Activated naive CD8-positive, alpha-beta T cell treated with anti-CD3 and anti-CD28 coated beads, Interleukin-2, amount 10 ng/mL, durations not matched to agents 7 days and 5 days (primary cell): ENCODE data around the gene SVOP. TPM values are rescaled to one million over a fixed set of nuclear protein-coding genes. Genes with fewer than 3 reads are reported as not detected.
"Not testable (repeated sequence)": the region's sequence is repeated elsewhere in the genome, so short reads cannot be mapped to it uniquely, and the experiment has no call there.

Experiments used
- ATAC-seq: fragments of 150-1000 bp; cut with Tn5 transposase; one replicate; pipeline ENCODE4 v1.10.0; 2021; ENCODE audit warnings: low read depth, moderate library complexity
- POLR2A ChIA-PET: fragments of 350-600 bp; sonication (Branson Sonifier 250); formaldehyde crosslinking; loops from one replicate; lab custom pipeline; 2021; ENCODE audit warnings: antibody characterized with exemption; lab: Charles Lee
- DNase-seq: peaks from one replicate; pipeline ENCODE4 v3.0.0; 2021
- H3K27ac Mint-ChIP-seq: one replicate; pipeline ENCODE4 v1.8.0; 2022; ENCODE audit warnings: mild to moderate bottlenecking, mixed read lengths
- H3K27me3 Mint-ChIP-seq: one replicate; pipeline ENCODE4 v1.8.0; 2022; ENCODE audit warnings: mild to moderate bottlenecking, moderate library complexity, mixed read lengths
- H3K36me3 Mint-ChIP-seq: one replicate; pipeline ENCODE4 v1.8.0; 2021; ENCODE audit warnings: mild to moderate bottlenecking, mixed read lengths
- H3K4me1 Mint-ChIP-seq: one replicate; pipeline ENCODE4 v1.8.0; 2021; ENCODE audit warnings: mixed read lengths
- H3K4me3 Mint-ChIP-seq: one replicate; pipeline ENCODE4 v1.8.0; 2022; ENCODE audit warnings: mild to moderate bottlenecking, moderate library complexity, mixed read lengths
- H3K9me3 Mint-ChIP-seq: one replicate; pipeline ENCODE4 v1.8.0; 2021; ENCODE audit warnings: mixed read lengths
- total RNA-seq, 2 experiments: library from RNA; stranded (reverse); gene quantifications; one replicate each; pipeline ENCODE4 v1.2.3, GENCODE V29; 2021

SVOP gene
- total RNA-seq, 2 experiments from 2014 or later: not detected

DNA sequence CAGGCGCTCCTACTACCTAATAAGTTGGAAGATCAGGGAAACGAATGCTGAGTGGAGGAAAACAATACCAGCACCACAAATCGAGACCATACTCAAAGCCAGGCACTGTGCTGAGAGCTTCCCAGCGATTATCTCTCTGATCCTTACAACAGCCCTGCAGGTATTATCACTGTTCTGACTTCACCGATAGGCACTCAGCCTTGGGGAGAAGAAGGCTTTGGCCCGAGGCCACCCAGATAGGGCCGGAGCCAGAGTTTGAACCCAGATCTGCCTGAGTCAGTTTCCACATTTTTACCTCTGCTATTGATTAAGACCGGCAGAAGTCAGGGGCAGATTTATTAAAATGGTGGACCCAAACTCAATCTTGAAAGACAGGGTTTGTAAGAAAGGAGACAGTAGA lies 4.9 kb downstream of the SVOP start:
- peaks cover 29% of the 10 kb centered on the region for H3K27me3 Mint-ChIP-seq
- H3K4me1 Mint-ChIP-seq: no peaks in the 10 kb centered on the region
- no peak overlapping the region for H3K4me3 Mint-ChIP-seq
- POLR2A ChIA-PET: no interaction called here
- no peak for DNase-seq
- no peak for ATAC-seq
- H3K27ac Mint-ChIP-seq: no peak overlapping the region
- no peaks in the 10 kb centered on the region for H3K36me3 Mint-ChIP-seq
- no peaks in the 10 kb centered on the region for H3K9me3 Mint-ChIP-seq

DNA sequence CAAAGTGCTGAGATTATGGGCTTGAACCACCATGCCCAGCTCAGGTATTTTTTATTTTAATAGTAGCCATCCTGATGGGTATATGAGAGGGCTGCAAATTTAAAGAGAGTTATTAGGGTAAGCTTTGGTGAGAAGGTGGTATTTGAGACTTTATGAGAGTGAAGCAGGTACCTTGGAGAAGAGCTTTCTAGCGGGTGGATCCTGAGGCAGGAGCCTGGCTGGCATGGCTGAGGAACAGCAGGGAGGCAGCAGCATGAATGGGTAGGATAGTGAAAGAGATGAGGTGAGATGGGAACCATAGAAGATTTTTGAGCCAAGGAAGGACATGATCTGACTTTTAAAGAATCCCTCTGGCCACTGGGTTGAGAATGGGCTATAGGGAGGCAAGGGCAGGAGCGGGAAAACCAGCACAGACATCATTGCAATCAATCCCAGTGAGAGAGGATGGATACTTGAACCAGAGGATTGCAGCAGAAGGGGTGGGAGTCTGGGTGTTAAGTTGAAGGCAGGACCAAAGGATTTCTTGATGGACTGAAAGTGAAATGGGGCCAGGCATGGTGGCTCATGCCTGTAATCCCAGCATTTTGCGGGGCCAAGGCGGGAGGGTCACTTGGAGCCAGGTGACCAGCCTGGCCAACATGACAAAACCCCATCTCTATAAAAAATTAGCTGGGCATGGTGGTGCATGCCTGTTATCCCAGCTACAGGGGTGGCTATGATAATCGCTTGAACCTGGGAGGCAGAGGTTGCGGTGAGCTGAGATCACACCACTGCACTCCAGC lies 5.7 kb downstream of the SVOP start:
- Mint-ChIP-seq H3K27me3 (peaks cover 21% of the 10 kb centered on the region), H3K9me3 (no peaks in the 10 kb centered on the region), H3K27ac (no peak overlapping the region), H3K36me3 (no peaks in the 10 kb centered on the region), H3K4me1 (no peaks in the 10 kb centered on the region), H3K4me3 (no peak overlapping the region)
- POLR2A ChIA-PET: no interaction called here
- DNase-seq (no peak), ATAC-seq (no peak)

DNA sequence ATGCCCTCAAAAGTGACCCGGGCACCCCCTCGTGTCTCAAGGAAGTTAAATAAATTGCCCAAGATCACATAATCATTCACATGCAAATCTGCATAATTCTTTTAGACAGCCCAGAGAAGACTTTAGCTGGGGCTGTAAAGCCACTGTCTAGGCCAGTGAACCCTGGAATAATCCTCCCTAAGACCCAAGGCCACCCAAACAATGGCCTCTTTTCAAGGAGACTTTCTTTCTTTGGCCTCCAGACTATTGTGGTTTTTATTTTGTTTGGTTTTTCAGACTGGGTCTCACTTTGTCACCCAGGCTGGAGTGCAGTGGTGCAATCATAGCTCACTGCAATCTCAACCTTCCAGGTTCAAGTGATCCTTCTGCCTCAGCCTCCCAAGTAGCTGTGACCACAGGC lies 10.6 kb downstream of the SVOP start:
- H3K4me3 Mint-ChIP-seq: no peak overlapping the region
- H3K9me3 Mint-ChIP-seq: no peaks in the 10 kb centered on the region
- H3K27ac Mint-ChIP-seq: no peak overlapping the region
- POLR2A ChIA-PET: no interaction called here
- no peaks in the 10 kb centered on the region for H3K4me1 Mint-ChIP-seq
- peaks cover 15% of the 10 kb centered on the region for H3K27me3 Mint-ChIP-seq
- no peaks in the 10 kb centered on the region for H3K36me3 Mint-ChIP-seq
- no peak for DNase-seq
- ATAC-seq: no peak

DNA sequence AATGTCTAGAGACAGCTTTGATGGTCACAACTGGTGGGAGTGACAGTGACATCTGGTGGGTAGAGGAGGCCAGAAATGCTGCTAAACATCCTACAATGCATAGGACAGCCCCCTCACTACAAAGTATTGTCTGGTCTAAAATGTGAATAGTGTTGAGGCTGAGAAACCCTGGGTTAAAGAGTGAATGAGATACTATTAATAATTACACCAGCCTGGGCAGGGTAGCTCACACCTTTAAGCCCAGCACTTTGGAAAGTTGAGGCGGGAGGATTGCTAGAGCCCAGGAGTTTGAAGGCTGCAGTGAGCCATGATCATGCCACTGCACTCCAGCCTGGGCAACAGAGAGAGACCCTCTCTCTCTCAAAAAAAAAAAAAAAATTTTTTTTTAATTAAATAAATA lies 11.1 kb downstream of the SVOP start:
- ATAC-seq (no peak), DNase-seq (no peak)
- Mint-ChIP-seq H3K27ac (no peak overlapping the region), H3K4me1 (no peaks in the 10 kb centered on the region), H3K4me3 (no peak overlapping the region), H3K27me3 (peaks cover 15% of the 10 kb centered on the region), H3K9me3 (no peaks in the 10 kb centered on the region), H3K36me3 (no peaks in the 10 kb centered on the region)
- POLR2A ChIA-PET: interaction anchor here (0.6 kb wide), 1 partner anchor 141 kb away, joined by 3 read pairs; no protein-coding TSS in a partner anchor

DNA sequence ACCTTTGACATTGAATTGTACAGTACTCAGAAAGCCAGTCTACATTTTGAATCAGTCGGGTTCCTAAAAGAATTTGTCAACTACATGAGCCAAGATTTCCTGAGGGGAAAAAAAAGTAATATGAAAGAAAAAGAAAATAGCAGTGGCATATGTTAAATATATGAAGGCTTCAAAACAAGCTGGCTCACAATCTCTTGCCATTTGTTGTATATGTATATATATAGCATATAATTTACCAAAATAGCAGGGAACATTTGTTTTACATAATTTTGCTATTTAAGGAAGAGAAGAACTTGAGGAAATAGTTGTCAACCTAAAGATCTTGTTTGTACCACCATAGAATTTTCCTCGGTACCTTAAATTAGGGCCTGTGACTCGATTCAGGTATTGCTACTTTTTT lies 16.9 kb downstream of the SVOP start:
- POLR2A ChIA-PET: interaction anchor here (0.7 kb wide), 1 partner anchor 97 kb away, joined by 5 read pairs; no protein-coding TSS in a partner anchor
- DNase-seq (no peak), ATAC-seq (no peak)
- H3K4me1 Mint-ChIP-seq: no peaks in the 10 kb centered on the region
- no peaks in the 10 kb centered on the region for H3K36me3 Mint-ChIP-seq
- H3K4me3 Mint-ChIP-seq: no peak overlapping the region
- peaks cover 4% of the 10 kb centered on the region for H3K27me3 Mint-ChIP-seq
- no peaks in the 10 kb centered on the region for H3K9me3 Mint-ChIP-seq
- H3K27ac Mint-ChIP-seq: no peak overlapping the region

- DNase-seq (no peak), ATAC-seq (no peak)
- H3K36me3 Mint-ChIP-seq: no peaks in the 10 kb centered on the region
- H3K9me3 Mint-ChIP-seq: peaks cover 2% of the 10 kb centered on the region
- H3K4me1 Mint-ChIP-seq: no peaks in the 10 kb centered on the region
- no peaks in the 10 kb centered on the region for H3K27me3 Mint-ChIP-seq
- POLR2A ChIA-PET: no interaction called here
- H3K27ac Mint-ChIP-seq: no peak overlapping the region
- no peak overlapping the region for H3K4me3 Mint-ChIP-seq
Measured at GRCh38 chr12:108996320-108996719, 24.5 kb downstream of the SVOP start.

- Mint-ChIP-seq H3K4me1 (no peaks in the 10 kb centered on the region), H3K27ac (no peak overlapping the region), H3K4me3 (no peak overlapping the region), H3K36me3 (no peaks in the 10 kb centered on the region), H3K9me3 (peaks cover 2% of the 10 kb centered on the region), H3K27me3 (no peaks in the 10 kb centered on the region)
- ATAC-seq (no peak), DNase-seq (no peak)
- POLR2A ChIA-PET: no interaction called here
Measured at GRCh38 chr12:108995370-108995992, 25.4 kb downstream of the SVOP start.

GRCh38 chr12:108990103-108990502 lies 30.8 kb downstream of the SVOP start:
- H3K27ac Mint-ChIP-seq, ATAC-seq, H3K4me3 Mint-ChIP-seq, H3K4me1 Mint-ChIP-seq, DNase-seq, H3K36me3 Mint-ChIP-seq, POLR2A ChIA-PET, H3K9me3 Mint-ChIP-seq: not testable (repeated sequence)
- peaks cover 11% of the 10 kb centered on the region for H3K27me3 Mint-ChIP-seq

- no peak overlapping the region for H3K4me3 Mint-ChIP-seq
- H3K36me3 Mint-ChIP-seq: no peaks in the 10 kb centered on the region
- POLR2A ChIA-PET: no interaction called here
- H3K27me3 Mint-ChIP-seq: peaks cover 11% of the 10 kb centered on the region
- H3K27ac Mint-ChIP-seq: no peak overlapping the region
- no peaks in the 10 kb centered on the region for H3K4me1 Mint-ChIP-seq
- ATAC-seq (no peak), DNase-seq (no peak)
- no peaks in the 10 kb centered on the region for H3K9me3 Mint-ChIP-seq
Measured at GRCh38 chr12:108989376-108989775, 31.5 kb downstream of the SVOP start.

- Mint-ChIP-seq H3K36me3 (no peaks in the 10 kb centered on the region), H3K4me1 (no peaks in the 10 kb centered on the region), H3K27ac (no peak overlapping the region), H3K27me3 (peaks cover 11% of the 10 kb centered on the region), H3K9me3 (no peaks in the 10 kb centered on the region), H3K4me3 (no peak overlapping the region)
- POLR2A ChIA-PET: no interaction called here
- DNase-seq: no peak
- no peak for ATAC-seq
Measured at GRCh38 chr12:108985750-108986149, 35.1 kb downstream of the SVOP start.

- no peak overlapping the region for H3K27ac Mint-ChIP-seq
- POLR2A ChIA-PET: no interaction called here
- peaks cover 6% of the 10 kb centered on the region for H3K27me3 Mint-ChIP-seq
- H3K9me3 Mint-ChIP-seq: no peaks in the 10 kb centered on the region
- H3K4me3 Mint-ChIP-seq: no peak overlapping the region
- H3K4me1 Mint-ChIP-seq: no peaks in the 10 kb centered on the region
- H3K36me3 Mint-ChIP-seq: no peaks in the 10 kb centered on the region
- ATAC-seq: no peak
- no peak for DNase-seq
Measured at GRCh38 chr12:108983227-108983626, 37.6 kb downstream of the SVOP start.

- Mint-ChIP-seq H3K4me3 (no peak overlapping the region), H3K36me3 (no peaks in the 10 kb centered on the region), H3K4me1 (no peaks in the 10 kb centered on the region), H3K9me3 (no peaks in the 10 kb centered on the region), H3K27ac (no peak overlapping the region), H3K27me3 (peaks cover 2% of the 10 kb centered on the region)
- no peak for DNase-seq
- POLR2A ChIA-PET: no interaction called here
- ATAC-seq: no peak
Measured at GRCh38 chr12:108982621-108983219, 38.1 kb downstream of the SVOP start.

DNA sequence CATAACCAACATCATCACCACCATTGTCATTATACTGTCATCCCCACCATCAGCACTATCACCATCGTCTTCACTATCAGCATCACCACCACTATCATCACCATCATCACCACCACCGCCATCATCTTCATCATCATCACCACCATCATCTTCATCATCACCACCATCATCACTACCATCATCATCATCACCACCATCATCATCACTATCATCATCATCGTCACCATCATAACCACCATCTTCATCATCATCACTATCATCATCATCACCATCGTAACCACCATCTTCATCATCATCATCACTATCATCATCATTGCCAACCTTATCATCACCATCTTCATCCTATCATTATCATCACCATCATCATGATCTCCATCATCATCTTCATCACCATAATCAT lies 39.0 kb downstream of the SVOP start:
- peaks cover 2% of the 10 kb centered on the region for H3K27me3 Mint-ChIP-seq
- no peak for ATAC-seq
- DNase-seq: no peak
- H3K4me1 Mint-ChIP-seq: no peaks in the 10 kb centered on the region
- no peaks in the 10 kb centered on the region for H3K9me3 Mint-ChIP-seq
- POLR2A ChIA-PET: no interaction called here
- no peak overlapping the region for H3K27ac Mint-ChIP-seq
- H3K4me3 Mint-ChIP-seq: no peak overlapping the region
- no peaks in the 10 kb centered on the region for H3K36me3 Mint-ChIP-seq
